HEK293 (cell line): ENCODE results near the gene TTLL5.

ENCODE experiments used
- CTCF ChIP-seq: fragments of 450-650 bp; formaldehyde crosslinking; IDR thresholded peaks from 2 replicates; pipeline ENCODE4 v1.5.1; 2016; ENCODE audit warnings: missing biosample characterization, missing genetic modification characterization
- REST ChIP-seq: fragments of 450-650 bp; formaldehyde crosslinking; IDR thresholded peaks from 2 replicates; pipeline ENCODE4 v1.5.1; 2016; ENCODE audit warnings: missing biosample characterization, missing genetic modification characterization
- YY1 ChIP-seq: fragments of 450-650 bp; formaldehyde crosslinking; IDR thresholded peaks from 2 replicates; pipeline ENCODE4 v1.5.1; 2018; ENCODE audit warnings: missing biosample characterization, missing genetic modification characterization
- ZNF324 ChIP-seq: fragments of 450-650 bp; formaldehyde crosslinking; IDR thresholded peaks from 2 replicates; pipeline ENCODE4 v1.5.1; 2016; ENCODE audit warnings: missing biosample characterization, missing genetic modification characterization

GRCh38 chr14:75896341-75896740, 235.3 kb downstream of the TTLL5 start:
- TF ChIP-seq REST, result no peak
- no peak for TF ChIP-seq ZNF324 (tag by site-specific recombination)
- TF ChIP-seq YY1 (tag by site-specific recombination), result no peak
- no peak for TF ChIP-seq CTCF (tag by site-specific recombination)
